Right ventricle myocardium superior (tissue), 1 donor: ENCODE data around the gene DPF3. TPM values are rescaled to one million over a fixed set of nuclear protein-coding genes. Genes with fewer than 3 reads are reported as not detected.

Source experiments
- ATAC-seq: fragments of 200-7000 bp; cut with Tn5 transposase; one replicate; pipeline ENCODE4 v1.9.1; 2020; ENCODE audit warnings: mild to moderate bottlenecking; ENCODE audit not compliant: poor library complexity
- DNase-seq: peaks from one replicate; pipeline ENCODE4 v3.0.0-alpha.2; 2020
- intact Hi-C: fragments of 100-400 bp; cut with DNase I; formaldehyde crosslinking; loops from one replicate; pipeline ENCODE4 v1.11.2; 2022
- total RNA-seq: library from RNA; stranded (reverse); fragmentation: NEBNext Ultra II Directional; extraction: Animal tissue kit (Norgen Biotek cat#: 25700); gene quantifications from one replicate; pipeline ENCODE4 v1.2.1, GENCODE V29; 2021
- donor health status: DM: no; HTN: yes; CAD: no; lungs with severe emphysema.

DPF3 gene
- total RNA-seq, 1 donor from 2014 or later: 25.0 TPM

DNA sequence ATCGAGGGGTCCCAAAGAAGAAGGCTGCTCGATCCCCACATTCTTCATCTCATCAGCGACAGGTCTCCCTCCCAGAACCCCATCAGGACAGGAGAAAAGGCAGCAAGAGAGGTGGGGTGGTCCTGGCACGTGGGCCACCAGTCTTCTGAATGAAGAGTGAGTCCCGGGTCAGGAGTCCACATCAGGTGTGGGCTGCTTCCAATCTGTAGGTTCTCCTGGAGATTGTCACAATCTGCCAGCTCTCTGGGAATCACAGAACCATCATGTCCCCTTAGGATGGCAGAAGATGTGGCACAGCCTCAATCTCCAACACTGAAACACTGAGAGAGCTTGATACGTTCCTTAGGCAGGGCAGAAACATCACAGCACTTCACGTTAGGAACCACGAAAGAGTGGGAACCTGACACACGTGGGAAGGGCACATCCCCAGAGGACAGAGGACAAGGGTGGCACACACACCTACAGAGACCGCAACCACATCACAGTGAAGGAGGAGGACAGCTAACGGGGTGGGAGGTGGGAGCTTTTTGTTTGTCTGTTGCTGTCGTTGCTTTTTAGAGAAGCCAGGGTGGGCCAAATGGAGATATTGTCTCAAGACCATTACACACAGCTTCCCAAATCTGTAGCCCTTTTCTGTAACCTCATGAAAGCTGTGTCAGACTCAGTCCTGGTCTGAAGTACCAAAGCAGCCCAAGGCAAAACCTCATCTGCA, 284.5 kb downstream of the DPF3 start:
- DNase-seq: no peak
- ATAC-seq: no peak
- intact Hi-C loops: no loop called here

DNA sequence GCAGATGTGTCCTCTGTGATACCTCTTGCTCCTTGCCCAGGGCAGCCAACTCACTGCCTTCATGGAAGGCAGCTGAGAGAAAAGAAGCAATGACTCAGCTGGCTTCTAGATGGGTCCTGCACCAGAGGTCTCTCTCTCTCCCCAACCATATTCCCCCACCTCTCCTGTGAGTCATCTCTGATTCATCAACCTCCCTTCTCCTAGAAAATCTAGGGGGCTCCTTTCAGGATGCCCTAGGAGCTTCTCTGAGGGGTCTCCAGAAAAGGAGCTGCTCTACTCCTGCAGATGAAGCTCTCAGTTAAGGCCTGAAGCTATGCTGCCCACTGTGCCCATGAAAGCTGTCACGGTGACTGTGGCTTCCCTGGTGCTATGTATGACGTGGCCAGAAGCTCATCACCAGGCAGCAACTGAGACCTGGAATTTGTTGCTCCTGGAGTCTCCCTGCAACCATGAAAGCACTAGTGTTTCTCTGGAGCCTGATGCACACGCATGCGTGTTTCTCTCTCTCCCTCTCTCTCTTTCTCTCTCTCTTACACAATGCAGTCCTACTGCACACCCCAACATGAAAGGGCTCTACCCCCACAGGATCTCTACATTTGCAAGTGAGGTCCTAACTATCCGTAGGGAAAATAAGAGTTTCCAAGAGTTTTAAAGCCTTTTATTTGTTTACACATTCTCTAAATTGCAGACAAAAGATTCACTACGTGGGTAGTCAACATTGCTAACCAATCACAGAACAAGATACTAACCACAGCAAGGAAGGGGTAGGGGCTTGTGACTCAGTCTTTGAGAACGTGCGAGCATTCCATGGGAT, 285.3 kb downstream of the DPF3 start:
- ATAC-seq (no peak), DNase-seq (no peak)
- intact Hi-C loops: no loop called here

DNA sequence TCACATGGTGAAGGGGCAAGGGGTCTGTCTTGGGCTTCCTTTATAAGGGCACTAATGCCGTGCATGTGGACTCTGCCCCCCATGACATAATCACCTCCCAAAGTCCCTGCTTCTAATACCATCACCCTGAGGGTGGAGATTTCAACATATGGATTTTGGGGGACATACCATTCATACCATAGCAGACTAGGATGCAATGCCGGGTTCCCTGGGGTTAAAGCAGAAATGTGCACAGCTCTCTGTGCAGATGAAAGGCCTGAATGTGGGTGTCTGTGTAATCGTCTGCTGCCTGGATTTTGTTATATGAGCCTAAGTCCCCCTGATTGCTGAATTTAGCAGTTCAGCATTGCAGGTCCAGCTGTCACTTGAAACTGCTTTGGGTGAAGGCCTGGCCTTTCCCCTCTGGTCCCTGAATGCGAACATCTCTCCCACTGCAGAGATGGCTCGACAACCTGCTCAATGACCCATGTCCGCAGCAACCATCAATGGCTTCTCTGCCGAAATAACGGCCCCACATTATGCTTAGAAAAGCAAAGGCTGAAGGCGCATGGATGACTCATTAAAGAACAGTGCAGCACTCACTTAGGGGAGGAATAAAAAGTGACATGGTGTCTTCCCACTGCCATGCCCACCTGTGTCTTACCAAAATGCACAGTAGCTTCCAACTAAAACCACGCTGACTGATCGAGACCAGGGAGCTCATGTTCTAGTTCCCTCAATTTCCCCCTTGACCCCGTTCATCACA, 286.3 kb downstream of the DPF3 start:
- intact Hi-C loops: no loop called here
- ATAC-seq: no peak
- DNase-seq: no peak

DNA sequence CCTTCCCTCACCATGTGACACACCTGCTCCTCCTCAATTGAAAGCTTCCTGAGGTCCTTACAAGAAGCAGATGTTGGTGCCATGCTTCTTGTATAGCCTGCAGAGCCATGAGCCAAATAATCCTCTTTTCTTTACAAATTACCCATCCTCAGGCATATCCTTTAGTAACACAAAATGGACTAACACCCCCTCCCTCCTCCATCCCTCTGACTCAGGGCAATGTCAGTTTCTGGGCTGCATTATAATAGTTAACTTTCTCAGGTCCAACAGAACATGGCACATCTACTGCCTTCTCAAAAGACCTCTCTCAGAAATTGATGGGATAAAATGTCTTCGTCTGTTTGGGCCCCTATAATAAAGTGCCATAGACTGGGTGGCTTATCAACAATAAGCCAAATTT, 287.0 kb downstream of the DPF3 start:
- intact Hi-C loops: no loop called here
- ATAC-seq: no peak
- DNase-seq: no peak

DNA sequence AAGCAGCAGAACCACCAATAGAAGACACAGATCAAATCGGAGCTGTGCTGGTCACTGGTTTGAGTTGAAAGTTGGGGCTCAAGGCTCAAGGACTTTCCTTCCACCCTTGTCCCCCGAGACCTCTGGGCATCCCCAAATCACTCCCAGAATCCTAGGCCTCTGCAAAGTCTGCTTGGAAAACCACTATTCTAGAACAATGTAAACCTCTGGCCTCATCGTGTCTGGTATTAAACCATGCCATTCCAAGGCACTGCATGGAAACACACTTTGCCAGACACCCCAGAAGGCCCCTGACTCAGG, 288.0 kb downstream of the DPF3 start:
- intact Hi-C loops: no loop called here
- ATAC-seq (no peak), DNase-seq (no peak)

DNA sequence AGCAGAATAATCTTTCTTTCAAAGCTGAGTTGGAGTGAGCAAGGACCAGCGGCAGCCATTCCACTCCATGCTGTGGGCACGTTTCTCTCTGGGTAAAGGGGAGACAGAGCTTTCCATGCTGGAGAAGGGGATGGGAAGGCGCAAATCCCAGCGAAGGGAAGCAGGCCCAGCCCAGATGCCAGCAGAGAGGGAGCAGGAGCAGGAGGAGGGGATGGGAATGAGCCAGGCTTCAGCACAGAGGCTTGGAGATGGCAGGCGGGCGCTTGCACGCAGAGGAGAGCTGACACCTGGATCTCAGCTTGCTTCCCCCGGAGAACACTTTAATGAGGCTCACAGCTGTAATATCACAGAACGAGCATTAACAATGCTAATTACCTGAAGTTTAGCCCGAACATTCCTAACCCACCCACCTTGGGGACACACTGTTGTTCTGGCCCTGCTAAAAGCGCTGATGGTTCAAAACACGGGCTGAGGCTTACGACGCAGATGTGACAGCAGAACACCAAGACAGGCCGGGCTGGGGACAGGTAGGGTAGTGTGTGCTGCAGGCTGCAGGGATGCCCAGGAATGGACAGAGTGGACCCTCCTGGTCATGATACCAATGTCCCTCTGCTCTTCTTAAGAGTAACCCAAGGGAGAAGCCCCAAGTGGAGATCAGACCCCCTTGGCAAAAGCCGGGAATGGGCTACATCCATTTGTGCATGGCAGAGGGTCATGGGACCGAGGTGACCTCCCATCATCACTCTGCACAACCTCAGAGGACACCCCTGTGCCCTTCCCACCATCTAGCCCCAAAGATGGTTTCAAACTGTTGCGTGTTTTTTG, 288.6 kb downstream of the DPF3 start:
- DNase-seq (no peak), ATAC-seq (no peak)
- intact Hi-C loops: no loop called here

DNA sequence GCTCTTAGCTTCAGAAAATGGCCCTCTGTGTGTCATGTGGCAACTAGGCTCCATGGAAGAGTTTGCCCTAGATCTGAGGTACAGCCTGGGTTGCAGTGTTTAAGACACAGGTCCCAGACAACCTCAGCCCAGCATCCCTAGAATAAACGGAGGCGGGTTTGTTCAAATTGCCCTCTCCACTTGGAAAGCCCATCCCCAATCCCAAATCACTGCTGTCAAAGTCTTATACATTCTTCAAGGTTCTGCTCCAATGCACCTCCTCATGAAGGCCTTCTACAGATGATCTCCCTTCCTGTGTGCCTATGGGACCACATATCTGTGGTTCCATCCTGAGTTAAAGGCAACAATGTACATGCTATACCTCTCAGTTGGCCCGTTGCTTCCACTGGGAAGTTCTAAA, 289.8 kb downstream of the DPF3 start:
- ATAC-seq (no peak), DNase-seq (no peak)
- intact Hi-C loops: no loop called here

DNA sequence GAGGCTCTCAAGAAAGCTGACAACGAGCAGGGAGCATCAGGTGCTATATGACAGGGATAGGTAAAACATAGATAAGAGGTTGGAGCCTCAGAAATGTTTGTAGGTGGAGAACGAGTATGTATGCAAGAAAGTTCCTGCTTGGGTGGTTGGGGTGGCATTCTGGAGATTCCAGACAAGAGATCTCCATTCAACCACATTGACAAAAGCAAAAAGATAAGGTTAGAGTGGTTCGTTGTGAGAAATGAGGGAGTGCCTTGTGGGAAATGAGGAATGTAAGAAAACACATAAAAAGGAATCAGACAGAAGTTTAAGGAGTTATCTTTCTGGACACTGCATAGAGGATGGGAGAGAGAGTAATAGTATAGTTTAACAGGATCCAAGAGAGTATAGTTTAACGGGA, 290.3 kb downstream of the DPF3 start:
- no peak for ATAC-seq
- intact Hi-C loops: no loop called here
- no peak for DNase-seq

DNA sequence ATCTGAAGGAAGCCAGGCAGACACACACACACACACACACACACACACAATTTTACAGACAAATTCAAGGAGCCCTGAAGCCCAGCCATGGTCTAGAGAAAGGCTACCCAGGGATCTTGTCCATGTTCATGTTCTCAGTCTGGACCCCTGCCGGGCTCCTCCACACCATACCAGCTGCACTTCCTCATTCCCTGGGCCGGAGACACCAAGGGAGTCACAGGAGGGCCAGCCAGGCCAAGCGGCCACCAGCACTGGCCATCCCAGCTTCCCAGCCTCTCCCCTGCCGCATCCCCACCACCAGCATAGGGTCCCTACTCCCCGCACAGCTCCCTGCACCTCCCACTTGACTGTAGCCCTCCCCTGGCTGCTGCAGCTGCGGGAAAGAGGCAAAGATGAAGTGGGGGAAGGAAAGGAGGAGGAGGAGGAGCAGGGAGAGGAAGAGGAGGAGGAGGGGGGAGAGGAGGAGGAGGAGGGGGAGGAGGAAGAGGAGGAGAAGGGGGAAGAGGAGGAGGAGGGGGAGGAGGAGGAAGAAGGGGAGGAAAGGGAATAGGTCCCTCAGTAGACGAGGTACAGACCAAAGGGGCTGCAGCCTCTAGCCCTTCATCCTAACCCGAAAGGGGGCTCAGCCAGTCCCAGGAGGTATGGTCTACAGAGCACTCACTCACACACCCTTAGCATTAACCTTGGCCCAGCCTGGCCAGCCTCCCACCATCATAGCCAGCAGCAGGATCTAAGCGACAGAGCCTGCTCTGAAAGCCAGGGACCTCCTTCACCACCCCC, 293.2 kb downstream of the DPF3 start:
- no peak for DNase-seq
- ATAC-seq: peak; percentile 52
- intact Hi-C loops: no loop called here

DNA sequence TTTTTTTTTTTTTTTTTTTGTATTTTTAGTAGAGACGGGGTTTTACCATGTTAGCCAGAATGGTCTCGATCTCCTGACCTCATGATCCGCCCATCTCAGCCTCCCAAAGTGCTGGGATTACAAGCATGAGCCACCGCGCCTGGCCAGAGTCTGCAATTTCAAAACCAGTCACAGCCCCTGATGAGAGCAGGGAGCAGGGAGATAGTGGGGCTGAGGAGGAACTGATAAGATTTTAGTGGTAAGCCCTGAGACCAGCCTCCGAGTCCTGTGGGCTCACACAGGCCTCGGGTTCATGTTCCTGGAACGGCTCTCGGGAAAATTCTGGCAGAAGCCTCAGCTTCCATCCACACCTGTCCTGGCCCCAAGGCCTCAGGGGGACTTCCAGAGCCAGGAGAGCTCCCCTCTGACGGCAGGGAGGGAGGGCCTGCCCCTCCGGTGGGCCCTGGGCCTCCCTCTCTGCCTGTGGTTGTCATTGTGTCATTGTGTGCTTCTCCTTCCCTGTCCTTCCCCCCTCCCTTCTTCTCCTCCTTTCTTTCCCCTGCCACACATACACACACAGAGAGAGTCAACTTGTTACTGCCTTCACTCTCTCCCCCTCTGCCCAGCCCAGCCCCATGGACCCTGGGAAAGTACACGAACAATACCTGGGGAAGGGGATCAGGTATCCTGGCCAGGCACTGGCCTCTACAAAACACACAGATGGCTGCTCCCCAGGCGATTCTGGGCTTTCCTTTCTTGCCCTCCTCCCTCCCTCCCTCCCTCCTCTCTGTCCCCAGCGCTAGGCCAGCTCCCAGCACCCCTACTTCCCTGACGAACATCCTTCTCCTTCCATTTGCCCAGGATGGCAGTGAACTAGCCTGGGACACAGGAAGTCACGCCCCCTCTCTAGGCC, 294.1 kb downstream of the DPF3 start:
- no peak for ATAC-seq
- intact Hi-C loops: no loop called here
- DNase-seq: no peak

DNA sequence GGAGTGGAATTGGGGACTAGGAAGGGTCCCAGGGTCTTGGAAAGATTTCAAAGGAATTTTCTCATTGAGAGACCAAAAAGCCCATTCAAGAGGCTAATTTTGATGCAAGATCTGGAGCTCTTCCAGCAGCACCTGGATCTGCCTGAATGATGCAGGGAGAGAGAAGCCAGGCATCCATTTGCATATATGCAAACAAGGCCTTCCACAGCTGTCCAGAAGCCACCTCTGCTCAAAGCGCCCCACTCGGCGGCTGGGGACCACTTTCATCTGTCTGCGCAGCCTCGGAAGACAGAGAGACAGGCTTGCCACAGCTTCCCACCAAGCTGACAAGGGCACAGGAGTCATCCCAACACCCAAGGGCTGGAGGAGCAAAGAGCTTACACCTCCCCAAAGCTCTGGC, 295.6 kb downstream of the DPF3 start:
- intact Hi-C loops: no loop called here
- DNase-seq (no peak), ATAC-seq (no peak)

DNA sequence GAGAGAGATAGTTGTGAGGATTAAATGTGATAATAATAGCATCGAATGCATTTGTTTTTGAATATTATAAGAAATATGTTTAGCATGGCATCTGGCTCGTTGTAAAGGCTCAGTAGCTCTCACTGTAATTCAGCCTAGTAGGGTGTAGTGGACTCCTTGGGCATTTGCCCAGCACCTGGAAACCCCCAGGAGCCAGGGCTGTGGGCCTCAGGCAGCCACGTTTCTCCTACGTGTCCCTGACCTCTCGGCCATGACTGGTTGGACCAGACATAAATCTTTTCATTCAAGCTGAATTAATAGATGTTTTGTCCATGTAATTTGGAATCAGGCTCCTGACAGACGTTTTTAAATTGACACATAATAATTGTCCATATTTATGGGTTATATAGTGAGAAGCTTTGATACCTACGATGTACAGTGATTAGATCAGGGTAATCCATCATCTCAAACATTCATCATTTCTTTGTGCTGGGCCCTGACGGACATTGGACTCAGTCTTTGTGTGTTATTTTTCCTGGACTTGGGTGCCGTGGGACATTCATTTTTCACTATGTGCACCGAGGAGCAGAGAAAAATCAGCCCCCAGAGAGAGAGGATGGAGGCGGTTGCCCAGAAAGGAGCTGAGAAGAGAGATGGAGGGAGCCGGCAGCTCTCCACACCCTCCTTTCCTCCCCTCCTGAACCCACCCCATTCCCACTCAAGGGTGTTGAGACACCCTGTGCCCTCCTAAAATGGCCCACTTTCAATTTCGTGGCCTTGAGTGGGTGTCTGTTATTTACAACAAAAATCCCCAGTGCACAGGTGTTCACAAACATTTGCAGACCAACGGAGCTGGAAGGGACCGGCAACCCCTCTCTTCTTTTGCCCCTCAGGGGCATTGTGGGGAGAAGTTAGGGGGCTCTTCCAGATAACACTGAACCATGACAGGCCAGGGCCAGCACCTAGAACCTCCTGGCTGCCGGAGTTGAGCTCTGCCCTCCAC, 296.4 kb downstream of the DPF3 start:
- no peak for ATAC-seq
- intact Hi-C loops: no loop called here

DNA sequence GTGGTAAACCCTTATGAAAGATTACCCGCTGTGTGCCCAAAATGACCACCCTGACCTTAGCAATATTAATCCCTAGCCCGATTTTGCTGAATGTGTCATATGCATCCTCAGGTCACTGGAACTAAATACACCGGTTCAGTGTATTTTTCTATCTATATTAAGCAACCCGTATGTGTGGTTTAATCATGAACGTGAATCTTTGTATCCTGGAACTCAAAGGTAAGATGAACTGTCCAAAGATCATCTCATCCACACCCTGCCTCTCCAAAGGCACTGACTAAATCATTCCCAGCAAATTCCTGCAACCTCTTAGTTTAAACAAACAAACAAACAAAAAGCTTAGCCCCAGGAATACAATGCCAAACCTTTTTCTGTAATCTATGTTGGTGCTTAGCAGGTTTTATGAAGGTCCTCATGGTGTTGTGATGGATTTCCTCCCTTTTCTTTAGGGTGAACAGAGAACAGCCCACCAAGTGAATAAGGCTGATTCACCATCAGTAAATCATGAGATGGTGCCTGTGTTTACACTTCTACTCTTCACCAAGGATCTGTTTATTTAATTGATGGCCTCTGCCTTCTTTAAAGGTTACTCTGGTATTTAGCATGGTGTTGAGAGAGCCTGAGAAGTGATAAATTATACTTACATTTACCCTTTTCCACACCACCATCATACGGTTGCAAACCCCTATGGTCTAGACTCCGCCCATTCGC, 298.6 kb downstream of the DPF3 start:
- intact Hi-C loops: no loop called here
- no peak for DNase-seq
- no peak for ATAC-seq

More for the DNA sequence above, 296.4 kb downstream of the DPF3 start:
- DNase-seq: no peak

DNA sequence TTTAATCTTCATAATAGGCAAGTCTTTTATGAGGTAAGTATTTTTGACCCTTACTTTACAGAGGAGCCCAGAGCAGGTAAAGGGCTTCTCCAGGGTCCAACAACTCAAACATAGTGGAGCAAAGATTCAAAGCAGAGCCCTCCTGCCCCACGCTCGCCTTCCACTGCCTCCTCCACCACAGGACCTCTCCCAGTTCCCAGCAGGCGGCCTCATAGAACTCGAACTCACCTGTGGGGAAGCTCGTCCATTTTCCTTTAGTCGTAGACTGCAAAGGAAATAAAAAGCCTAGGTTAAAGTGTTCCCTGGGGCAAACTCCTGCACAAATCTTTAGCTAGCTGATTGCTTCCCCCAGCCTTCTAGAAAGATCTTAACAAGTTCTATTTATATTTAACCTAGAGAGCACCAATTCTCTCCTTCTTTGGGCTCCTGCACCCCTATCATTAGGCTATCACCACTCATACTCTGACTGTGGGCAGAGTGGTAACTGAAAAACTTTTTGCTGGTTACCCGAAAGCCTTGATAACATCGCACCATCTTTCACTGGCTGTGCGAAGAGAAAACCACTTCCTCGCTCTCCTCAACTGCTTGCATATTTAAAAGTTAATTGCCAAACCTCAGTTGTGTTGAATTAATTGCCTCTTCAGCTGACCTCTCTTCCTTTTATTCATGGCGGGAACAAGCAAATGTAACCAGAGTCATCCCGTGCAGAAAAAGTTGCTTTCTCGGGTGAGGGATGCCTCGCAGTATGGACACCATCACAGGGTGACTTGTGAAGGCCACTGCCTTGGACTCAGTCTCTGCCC, 299.6 kb downstream of the DPF3 start:
- intact Hi-C loops: no loop called here
- DNase-seq (no peak), ATAC-seq (no peak)

DNA sequence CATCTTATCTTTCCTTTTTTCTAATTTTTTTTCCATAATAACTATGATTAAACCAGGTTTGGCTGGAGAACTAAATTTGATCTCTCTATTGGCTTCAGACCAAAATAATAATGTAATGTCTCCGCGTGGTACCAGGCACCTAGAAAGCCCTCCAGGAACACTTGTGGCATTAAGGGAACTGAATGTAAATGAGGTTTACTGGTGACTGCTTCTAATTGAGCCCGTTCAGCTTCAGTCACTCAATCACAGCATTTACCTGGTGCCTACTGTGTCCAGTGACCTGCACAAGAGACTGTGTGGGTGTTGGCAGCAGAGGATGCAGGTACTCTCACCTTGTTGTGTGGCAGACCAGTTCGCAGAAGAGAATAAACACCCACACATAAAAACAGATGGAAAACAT, 302.5 kb downstream of the DPF3 start:
- intact Hi-C loops: no loop called here
- ATAC-seq (no peak), DNase-seq (no peak)
